Measurements from ENCODE around the gene APBA1.

Gene APBA1

DNA sequence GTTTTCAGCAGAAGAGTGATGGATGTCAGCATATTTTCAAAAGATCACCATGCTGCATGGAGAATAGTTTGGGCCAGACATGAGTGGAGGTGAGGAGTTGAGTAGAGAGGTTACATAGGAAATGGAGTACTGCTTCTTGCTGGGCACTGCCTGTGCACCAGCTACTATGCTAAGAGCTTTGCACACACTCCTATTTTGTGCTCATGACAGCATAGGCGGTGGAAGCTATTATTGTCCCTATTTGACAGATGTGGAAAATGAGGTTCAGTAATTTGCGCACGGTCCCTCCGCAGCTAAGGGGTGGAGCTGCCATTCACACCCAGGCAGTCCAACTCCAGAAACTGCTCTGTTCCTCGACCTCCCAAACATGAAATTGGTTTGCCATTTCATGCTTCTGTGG lies 279.3 kb downstream of the APBA1 start:
- no peak overlapping the region for H3K4me3 Mint-ChIP-seq
- peaks cover 6% of the 10 kb centered on the region for H3K27me3 Mint-ChIP-seq
- H3K9me3 Mint-ChIP-seq: no peaks in the 10 kb centered on the region
- H3K27ac Mint-ChIP-seq: no peak overlapping the region
- H3K36me3 Mint-ChIP-seq: no peaks in the 10 kb centered on the region
- H3K4me1 Mint-ChIP-seq: no peaks in the 10 kb centered on the region

DNA sequence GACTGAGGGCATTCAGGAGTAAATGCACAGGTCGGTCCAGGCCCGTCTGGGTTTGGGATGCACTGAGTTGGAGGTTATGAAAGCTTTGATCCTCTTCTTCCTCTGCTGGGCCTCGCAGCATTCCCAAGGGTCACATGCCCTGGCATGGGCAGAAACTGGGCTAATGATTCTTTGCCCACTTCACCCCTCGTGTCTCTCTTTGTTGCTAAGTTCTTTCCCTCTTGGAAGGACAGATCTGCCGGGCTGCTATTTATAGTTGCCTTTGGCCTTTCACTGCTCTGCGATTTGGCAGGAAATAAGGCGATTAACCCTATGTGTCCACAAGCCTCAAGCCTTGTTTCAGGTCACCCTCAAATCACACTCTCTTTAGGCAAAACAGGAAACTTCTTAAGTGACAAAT lies 280.2 kb downstream of the APBA1 start:
- Mint-ChIP-seq H3K9me3 (no peaks in the 10 kb centered on the region), H3K4me3 (no peak overlapping the region), H3K27ac (no peak overlapping the region), H3K4me1 (no peaks in the 10 kb centered on the region), H3K27me3 (peaks cover 6% of the 10 kb centered on the region), H3K36me3 (no peaks in the 10 kb centered on the region)

DNA sequence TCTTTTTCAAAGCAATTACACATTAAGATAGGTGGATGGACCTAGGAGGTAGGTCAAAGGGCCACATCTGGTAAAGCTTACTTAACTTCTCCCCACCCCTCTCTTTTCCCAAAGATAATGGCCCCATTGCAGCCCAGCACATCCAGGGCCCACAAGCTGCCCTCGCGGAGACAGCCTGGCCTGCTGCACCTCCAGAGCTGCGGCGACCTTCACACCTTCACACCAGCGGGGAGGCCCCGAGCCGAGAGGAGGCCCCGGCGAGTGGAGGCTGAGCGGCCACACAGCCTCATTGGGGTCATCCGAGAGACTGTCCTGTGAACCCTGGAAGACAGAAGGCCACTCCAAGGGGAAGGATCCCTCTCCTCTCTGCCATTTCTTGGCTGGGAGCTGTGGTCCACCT lies 280.7 kb downstream of the APBA1 start:
- H3K36me3 Mint-ChIP-seq: no peaks in the 10 kb centered on the region
- H3K4me1 Mint-ChIP-seq: no peaks in the 10 kb centered on the region
- H3K27ac Mint-ChIP-seq: no peak overlapping the region
- H3K27me3 Mint-ChIP-seq: peaks cover 6% of the 10 kb centered on the region
- H3K4me3 Mint-ChIP-seq: no peak overlapping the region
- H3K9me3 Mint-ChIP-seq: no peaks in the 10 kb centered on the region

DNA sequence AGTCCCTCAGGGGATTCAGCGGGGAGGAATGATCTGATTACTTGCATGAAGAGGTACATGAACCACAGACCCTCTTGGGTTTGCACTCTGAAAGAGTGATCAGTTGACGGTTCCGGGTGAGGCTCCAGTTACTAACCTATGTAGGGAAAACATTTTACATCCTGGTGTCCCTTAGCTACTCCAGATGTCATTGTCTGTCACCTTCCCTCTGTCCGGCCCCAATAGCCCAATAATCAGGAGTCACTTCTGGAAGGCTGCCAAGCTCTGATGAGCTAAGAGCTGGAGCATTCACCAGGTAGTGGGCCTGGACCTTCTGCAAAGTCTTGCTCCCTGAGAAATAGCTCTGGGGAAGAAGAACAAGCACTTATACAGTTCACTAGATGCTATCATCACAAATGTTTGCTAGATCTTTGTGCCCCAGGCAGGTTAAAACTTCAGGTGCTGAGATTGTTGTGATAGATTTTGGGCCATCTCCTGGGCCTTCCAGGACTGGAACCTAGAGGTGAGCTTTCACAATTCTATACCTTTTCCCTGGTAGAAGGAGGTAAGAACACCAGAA lies 282.7 kb downstream of the APBA1 start:
- Mint-ChIP-seq H3K4me3 (no peak overlapping the region), H3K27me3 (peaks cover 6% of the 10 kb centered on the region), H3K4me1 (no peaks in the 10 kb centered on the region), H3K36me3 (no peaks in the 10 kb centered on the region), H3K9me3 (no peaks in the 10 kb centered on the region), H3K27ac (no peak overlapping the region)

DNA sequence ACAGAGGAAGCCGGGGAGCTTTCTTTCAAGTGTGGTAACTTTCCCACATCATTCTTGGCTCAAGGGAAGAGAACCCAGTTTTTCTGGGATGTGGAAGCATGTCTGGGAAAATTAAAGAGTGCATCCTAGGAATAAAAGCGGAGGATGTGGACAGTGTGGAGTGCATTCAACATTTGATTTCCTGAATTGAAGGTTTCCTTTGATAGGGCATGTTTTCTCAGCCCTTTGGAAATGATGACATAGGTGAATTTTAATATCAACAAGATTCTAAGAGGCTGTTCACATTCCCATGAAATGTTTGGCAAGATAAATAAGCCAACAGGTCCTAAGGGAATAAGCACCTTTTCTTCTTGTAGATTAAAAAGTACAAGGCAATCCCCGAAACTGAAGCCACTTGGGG lies 283.6 kb downstream of the APBA1 start:
- H3K27me3 Mint-ChIP-seq: peaks cover 8% of the 10 kb centered on the region
- H3K36me3 Mint-ChIP-seq: no peaks in the 10 kb centered on the region
- H3K4me3 Mint-ChIP-seq: no peak overlapping the region
- no peaks in the 10 kb centered on the region for H3K9me3 Mint-ChIP-seq
- no peaks in the 10 kb centered on the region for H3K4me1 Mint-ChIP-seq
- no peak overlapping the region for H3K27ac Mint-ChIP-seq

DNA sequence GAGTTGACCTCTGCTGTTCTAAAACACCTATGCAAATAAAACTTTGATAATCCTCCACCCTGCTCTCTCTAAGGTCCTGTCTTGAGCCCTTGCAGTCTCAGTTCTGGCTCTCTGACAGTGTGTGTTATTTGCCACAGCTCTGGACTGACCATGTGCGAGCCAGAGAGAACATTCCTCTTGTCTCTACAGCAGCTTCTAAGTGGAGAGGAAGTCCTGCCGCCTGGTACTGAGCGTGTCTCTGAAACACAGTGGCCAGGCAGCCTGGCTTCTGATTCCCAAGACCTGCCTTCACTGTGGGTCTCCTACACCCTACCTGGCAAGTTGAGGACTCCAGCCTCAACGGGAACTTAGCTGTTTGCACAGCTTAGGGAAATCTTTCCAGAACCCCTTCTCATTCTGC lies 285.5 kb downstream of the APBA1 start:
- no peaks in the 10 kb centered on the region for H3K9me3 Mint-ChIP-seq
- H3K36me3 Mint-ChIP-seq: no peaks in the 10 kb centered on the region
- peaks cover 6% of the 10 kb centered on the region for H3K27me3 Mint-ChIP-seq
- H3K4me3 Mint-ChIP-seq: no peak overlapping the region
- H3K4me1 Mint-ChIP-seq: no peaks in the 10 kb centered on the region
- H3K27ac Mint-ChIP-seq: no peak overlapping the region

DNA sequence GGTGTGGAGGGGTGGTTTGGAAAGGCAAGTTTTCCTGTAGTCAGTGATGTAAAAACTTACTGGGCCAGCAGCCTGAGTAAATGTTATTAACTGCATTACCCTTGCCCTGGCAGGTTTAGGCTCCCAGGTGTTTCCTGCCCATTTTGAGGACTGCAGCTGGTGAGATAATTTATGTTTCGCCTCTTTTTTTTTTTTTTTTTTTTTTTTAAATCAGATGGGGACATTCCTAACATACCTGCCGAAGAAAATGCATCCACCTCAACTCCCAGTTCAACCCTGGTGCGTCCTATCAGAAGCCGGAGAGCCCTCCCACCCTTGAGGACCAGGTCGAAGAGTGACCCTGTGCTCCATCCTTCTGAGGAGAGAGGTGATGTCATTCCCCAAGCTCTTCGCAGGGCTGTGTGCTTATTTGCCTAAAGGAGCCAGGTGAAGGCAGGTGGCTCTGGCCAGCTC lies 286.6 kb downstream of the APBA1 start:
- no peaks in the 10 kb centered on the region for H3K9me3 Mint-ChIP-seq
- peaks cover 8% of the 10 kb centered on the region for H3K27me3 Mint-ChIP-seq
- H3K36me3 Mint-ChIP-seq: no peaks in the 10 kb centered on the region
- H3K27ac Mint-ChIP-seq: no peak overlapping the region
- no peaks in the 10 kb centered on the region for H3K4me1 Mint-ChIP-seq
- no peak overlapping the region for H3K4me3 Mint-ChIP-seq

DNA sequence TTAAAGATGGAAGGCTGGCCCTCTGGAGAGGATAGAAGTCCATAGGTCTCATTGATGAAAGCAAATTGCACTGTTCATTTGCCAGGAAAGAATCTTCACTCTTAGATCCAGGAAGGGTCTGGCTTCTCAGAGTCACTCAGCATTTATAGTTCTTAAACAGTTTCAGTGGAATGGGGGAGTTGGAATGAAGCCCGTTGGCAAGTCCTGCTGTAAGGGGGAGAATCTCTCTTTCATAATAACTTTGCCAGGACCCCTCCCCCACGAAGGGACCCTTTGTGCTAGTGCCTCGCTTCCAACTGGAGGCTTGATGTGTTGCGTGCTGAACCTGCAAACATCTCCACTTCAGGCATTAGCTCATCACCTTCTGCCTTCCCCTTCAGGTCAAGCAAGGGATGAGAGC lies 290.0 kb downstream of the APBA1 start:
- Mint-ChIP-seq H3K4me1 (no peaks in the 10 kb centered on the region), H3K4me3 (no peak overlapping the region), H3K36me3 (no peaks in the 10 kb centered on the region), H3K9me3 (no peaks in the 10 kb centered on the region), H3K27me3 (peaks cover 8% of the 10 kb centered on the region), H3K27ac (no peak overlapping the region)

DNA sequence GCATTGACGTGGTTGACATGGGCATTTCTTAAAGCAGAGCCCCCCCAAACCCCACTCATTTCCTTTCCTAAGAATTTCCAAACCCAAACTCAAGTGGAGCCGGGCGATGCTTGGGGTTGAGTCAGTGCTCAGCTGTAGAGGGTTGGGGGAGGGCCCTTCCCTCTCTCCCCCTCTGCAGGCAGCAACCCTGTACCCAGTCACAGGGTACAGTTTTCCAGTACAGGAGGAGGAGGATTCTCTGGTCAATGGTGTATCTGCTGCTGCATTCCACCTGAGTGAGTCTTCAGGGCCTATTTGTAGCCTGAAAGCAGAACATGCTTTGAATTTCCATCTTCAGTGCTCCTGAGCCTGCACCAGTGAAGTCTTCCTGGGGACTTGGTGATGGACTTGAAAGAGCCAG lies 291.4 kb downstream of the APBA1 start:
- no peak overlapping the region for H3K27ac Mint-ChIP-seq
- H3K36me3 Mint-ChIP-seq: no peaks in the 10 kb centered on the region
- H3K4me3 Mint-ChIP-seq: no peak overlapping the region
- no peaks in the 10 kb centered on the region for H3K9me3 Mint-ChIP-seq
- peaks cover 8% of the 10 kb centered on the region for H3K27me3 Mint-ChIP-seq
- no peaks in the 10 kb centered on the region for H3K4me1 Mint-ChIP-seq

DNA sequence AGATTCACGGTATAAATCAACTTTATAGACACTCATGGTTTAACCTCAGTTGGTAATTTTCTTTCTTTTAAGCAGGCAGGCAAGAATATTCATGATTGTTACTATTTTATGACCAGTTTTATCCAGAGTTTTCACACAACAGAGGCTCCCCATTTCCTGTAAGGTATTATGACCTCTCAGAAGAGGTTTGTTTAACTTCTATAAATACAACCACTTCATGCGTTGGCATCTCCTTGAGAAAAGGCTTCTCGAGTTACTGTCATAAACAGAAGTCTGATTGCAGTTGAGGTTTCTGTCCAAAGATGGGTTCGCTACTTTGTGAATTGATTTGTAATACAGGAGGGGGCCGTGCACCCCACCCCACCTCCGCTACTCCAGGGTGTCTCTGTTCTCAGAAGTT lies 291.9 kb downstream of the APBA1 start:
- no peaks in the 10 kb centered on the region for H3K9me3 Mint-ChIP-seq
- H3K4me3 Mint-ChIP-seq: no peak overlapping the region
- H3K36me3 Mint-ChIP-seq: no peaks in the 10 kb centered on the region
- H3K27me3 Mint-ChIP-seq: peaks cover 8% of the 10 kb centered on the region
- no peaks in the 10 kb centered on the region for H3K4me1 Mint-ChIP-seq
- no peak overlapping the region for H3K27ac Mint-ChIP-seq

DNA sequence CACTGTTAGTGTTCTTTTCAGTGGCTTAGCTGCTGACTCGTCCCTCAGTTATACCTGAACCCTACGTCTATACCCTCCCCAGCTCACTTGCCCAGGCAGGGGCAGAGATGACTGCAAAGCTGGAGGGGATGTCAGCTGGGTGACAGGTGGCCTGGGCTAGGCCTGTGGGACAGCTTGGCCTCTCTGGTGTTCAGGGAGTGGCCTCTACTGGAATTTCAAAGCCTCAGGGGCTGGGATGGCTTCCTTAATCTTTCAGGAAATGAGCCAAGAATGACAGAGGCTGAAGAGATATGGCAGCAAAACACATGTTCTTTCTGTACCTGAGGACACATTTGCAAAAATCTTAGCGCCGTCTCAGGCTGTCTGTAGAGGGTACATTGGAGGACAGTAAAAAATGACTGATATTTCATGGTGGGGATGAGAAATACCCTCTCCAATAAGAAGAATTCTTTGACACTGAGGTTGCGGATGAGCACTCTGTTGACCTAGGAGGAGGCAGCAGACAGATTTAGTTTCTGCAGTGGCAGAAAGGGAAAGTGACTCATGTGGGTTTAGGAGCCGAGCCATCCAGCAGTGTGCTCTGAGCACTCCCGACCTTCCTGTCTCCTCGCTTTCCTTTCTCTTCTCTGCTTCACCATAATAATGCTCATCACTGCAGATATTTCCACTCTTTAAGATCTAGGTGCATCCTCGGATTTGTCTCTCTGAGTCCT lies 292.7 kb downstream of the APBA1 start:
- Mint-ChIP-seq H3K9me3 (no peaks in the 10 kb centered on the region), H3K27me3 (peaks cover 11% of the 10 kb centered on the region), H3K27ac (no peak overlapping the region), H3K4me1 (no peaks in the 10 kb centered on the region), H3K36me3 (no peaks in the 10 kb centered on the region), H3K4me3 (no peak overlapping the region)

DNA sequence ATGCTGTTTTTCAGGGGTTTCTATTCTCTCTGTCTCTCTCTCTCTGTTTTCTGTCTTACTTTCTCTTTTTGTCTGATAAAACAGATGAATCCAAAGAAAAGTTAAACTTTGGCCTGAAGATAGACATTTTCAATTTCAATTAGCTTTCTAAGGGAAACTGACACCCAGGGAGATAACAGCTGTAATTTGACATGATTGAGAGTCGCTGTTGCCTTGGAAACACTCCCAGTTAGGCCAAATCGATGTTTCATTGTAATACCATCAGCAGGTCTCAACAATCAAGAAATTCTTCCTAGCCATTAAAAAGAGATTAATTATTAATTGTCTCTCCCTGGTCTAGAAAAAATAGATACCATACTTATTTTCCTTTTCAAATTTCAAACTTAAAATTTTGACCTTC lies 294.2 kb downstream of the APBA1 start:
- Mint-ChIP-seq H3K4me3 (no peak overlapping the region), H3K9me3 (no peaks in the 10 kb centered on the region), H3K4me1 (no peaks in the 10 kb centered on the region), H3K36me3 (no peaks in the 10 kb centered on the region), H3K27me3 (peaks cover 10% of the 10 kb centered on the region), H3K27ac (no peak overlapping the region)

Data from activated naive CD4-positive, alpha-beta T cell treated with anti-CD3 and anti-CD28 coated beads, Interleukin-2, amount 50 U/mL, for 24 hours (primary cell).